ENCODE measurements around the gene GPR17. TPM values are rescaled to one million over a fixed set of nuclear protein-coding genes. Genes with fewer than 3 reads are reported as not detected.

Gene GPR17
- total and polyA plus RNA-seq, 9 of the 15 experiments (the other 6 are each of a cell fraction or from before 2014, with no cell fraction given) = not detected

- no TSS peak for BruUV-seq (replicated peaks)
- no peaks in the 10 kb centered on the region for H3K9me1 ChIP-seq (ENCODE audit: control insufficient read depth, insufficient read depth, low read length)
- H3K4me2 ChIP-seq (ENCODE audit: insufficient read depth, low read length) = no peak overlapping the region
- FAIRE-seq = no peak
- no peak overlapping the region for H3K9ac ChIP-seq (ENCODE audit: insufficient read depth in 1 of 2, low read depth in 2 of 2, low read length in 2 of 2)
- 9% methylated on average over 18 of the region's 25 CpGs for whole genome bisulfite sequencing (ENCODE audit: insufficient coverage, low coverage, missing lambda C conversion rate)
- CTCF ChIA-PET (ENCODE audit: low intra/inter-chr PET ratio) = no interaction called here
- H3K4me3 ChIP-seq = no peak overlapping the region
- no peak overlapping the region for H2AFZ ChIP-seq (ENCODE audit: low read depth, low read length)
- H3K4me1 ChIP-seq (replicated peaks in 1 of 2; ENCODE audit: control insufficient read depth in 2 of 2, insufficient read depth in 2 of 2, low read length in 2 of 2) = peaks cover 10 to 68% of the 10 kb centered on the region in 2 experiments; a peak in 4 of 5 replicates
- DNase-seq (ENCODE audit: extremely low read depth in 1 of 4, low spot score in 3 of 4) = no peak
- no peaks in the 10 kb centered on the region for H3K9me3 ChIP-seq (replicated peaks; ENCODE audit: control insufficient read depth, insufficient read depth, low read depth, low read length)
- intact Hi-C loops (cut with micrococcal nuclease) = no loop called here
- in situ Hi-C loops (cut with MboI) = no loop called here
- no peak overlapping the region for H3K27ac ChIP-seq (ENCODE audit: extremely low read depth, low read depth, low read length)
- no peak for ATAC-seq
- no peak for TF ChIP-seq HINFP (tag; conservative IDR thresholded peaks at IDR 0.05; ENCODE audit: low read depth)
- TF ChIP-seq E2F3 (CRISPR knock-in tag; IDR thresholded peaks at IDR 0.05) = no peak
- TF ChIP-seq CC2D1A (IDR thresholded peaks at IDR 0.05) = no peak
- TF ChIP-seq ARID2 (IDR thresholded peaks at IDR 0.05) = no peak
- H3K36me3 ChIP-seq (ENCODE audit: control insufficient read depth, insufficient read depth, low read length) = no peaks in the 10 kb centered on the region
- POLR2A ChIA-PET = interaction anchor here (1.1 kb wide), 1 partner anchor 65 kb away, joined by 3 read pairs; no protein-coding TSS in a partner anchor
- H4K20me1 ChIP-seq (replicated peaks; ENCODE audit: control insufficient read depth, insufficient read depth, low read length) = peaks cover 4% of the 10 kb centered on the region; the same call in 1 of the 2 replicates
- no peaks in the 10 kb centered on the region for H3K79me2 ChIP-seq (ENCODE audit: control insufficient read depth, insufficient read depth, low read length)
- peaks cover 9 to 61% of the 10 kb centered on the region in 2 experiments; a peak in 4 of 5 replicates for H3K27me3 ChIP-seq (ENCODE audit: control insufficient read depth in 2 of 2, insufficient read depth in 2 of 2, low read length in 2 of 2)
Observed at GRCh38 chr2:127632592-127633489, 13.1 kb upstream of the GPR17 start.

All from K562 (cell line).